Kidney glomerular epithelial cell (primary cell): ENCODE measurements around the gene CRYBG2.
A peak's percentile ranks its signal among the peaks of the same experiment; 100 is the strongest.
"Not testable (repeated sequence)": the region's sequence is repeated elsewhere in the genome, so short reads cannot be mapped to it uniquely, and the experiment has no call there.

ENCODE experiments used
- DNase-seq: peaks from one replicate; lab custom pipeline; 2025; lab: John Stamatoyannopoulos, UW

Gene CRYBG2

GRCh38 chr1:26293911-26294463 lies 59.9 kb downstream of the CRYBG2 start:
- DNase-seq: no peak

- DNase-seq: not testable (repeated sequence)
Observed at GRCh38 chr1:26292735-26293134, 61.2 kb downstream of the CRYBG2 start.

GRCh38 chr1:26291939-26292338 lies 62.0 kb downstream of the CRYBG2 start:
- no peak for DNase-seq

- DNase-seq: no peak
Observed at GRCh38 chr1:26291433-26291832, 62.5 kb downstream of the CRYBG2 start.

GRCh38 chr1:26290882-26291261 lies 63.1 kb downstream of the CRYBG2 start:
- no peak for DNase-seq

GRCh38 chr1:26290122-26290881 lies 63.6 kb downstream of the CRYBG2 start:
- no peak for DNase-seq

- no peak for DNase-seq
Observed at GRCh38 chr1:26289158-26290059, 64.5 kb downstream of the CRYBG2 start.

- no peak for DNase-seq
Observed at GRCh38 chr1:26288311-26288941, 65.5 kb downstream of the CRYBG2 start.

- DNase-seq: no peak
Observed at GRCh38 chr1:26287811-26288210, 66.1 kb downstream of the CRYBG2 start.

GRCh38 chr1:26287033-26287711 lies 66.8 kb downstream of the CRYBG2 start:
- DNase-seq: no peak

- no peak for DNase-seq
Observed at GRCh38 chr1:26286064-26286416, 67.9 kb downstream of the CRYBG2 start.

- DNase-seq: no peak
Observed at GRCh38 chr1:26285366-26286063, 68.4 kb downstream of the CRYBG2 start.

GRCh38 chr1:26284597-26285347 lies 69.2 kb downstream of the CRYBG2 start:
- peak; percentile 57 for DNase-seq

- DNase-seq: no peak
Observed at GRCh38 chr1:26283871-26284596, 69.9 kb downstream of the CRYBG2 start.

GRCh38 chr1:26283279-26283853 lies 70.6 kb downstream of the CRYBG2 start:
- no peak for DNase-seq

- no peak for DNase-seq
Observed at GRCh38 chr1:26282401-26282918, 71.5 kb downstream of the CRYBG2 start.

GRCh38 chr1:26281971-26282370 lies 72.0 kb downstream of the CRYBG2 start:
- DNase-seq: no peak

- no peak for DNase-seq
Observed at GRCh38 chr1:26281091-26281958, 72.6 kb downstream of the CRYBG2 start.
